Kidney capillary endothelial cell (primary cell): ENCODE results near the gene TPRA1.

Experiments
- DNase-seq: peaks from one replicate; pipeline ENCODE4 v3.0.0-alpha.2; 2018; ENCODE audit warnings: low spot score

The TPRA1 gene

GRCh38 chr3:127560051-127560787 lies 30.3 kb downstream of the TPRA1 start:
- DNase-seq: no peak

- no peak for DNase-seq
Measured at GRCh38 chr3:127556565-127556964, 34.0 kb downstream of the TPRA1 start.

- no peak for DNase-seq
Measured at GRCh38 chr3:127555108-127555507, 35.4 kb downstream of the TPRA1 start.

- DNase-seq: no peak
Measured at GRCh38 chr3:127552038-127552437, 38.5 kb downstream of the TPRA1 start.

- no peak for DNase-seq
Measured at GRCh38 chr3:127551178-127551577, 39.4 kb downstream of the TPRA1 start.

GRCh38 chr3:127550468-127551157 lies 39.9 kb downstream of the TPRA1 start:
- DNase-seq: no peak

GRCh38 chr3:127549826-127550467 lies 40.6 kb downstream of the TPRA1 start:
- DNase-seq: no peak

- DNase-seq: peak; percentile 39
Measured at GRCh38 chr3:127547761-127548605, 42.5 kb downstream of the TPRA1 start.

- no peak for DNase-seq
Measured at GRCh38 chr3:127546970-127547733, 43.4 kb downstream of the TPRA1 start.

- DNase-seq: no peak
Measured at GRCh38 chr3:127546554-127546953, 44.0 kb downstream of the TPRA1 start.

GRCh38 chr3:127545711-127546457 lies 44.6 kb downstream of the TPRA1 start:
- DNase-seq: no peak

GRCh38 chr3:127545216-127545615 lies 45.3 kb downstream of the TPRA1 start:
- no peak for DNase-seq

GRCh38 chr3:127544803-127545201 lies 45.7 kb downstream of the TPRA1 start:
- no peak for DNase-seq

- peak; percentile 54 for DNase-seq
Measured at GRCh38 chr3:127544192-127544802, 46.2 kb downstream of the TPRA1 start.

GRCh38 chr3:127543441-127543840 lies 47.1 kb downstream of the TPRA1 start:
- DNase-seq: no peak

- DNase-seq: no peak
Measured at GRCh38 chr3:127542441-127542952, 48.0 kb downstream of the TPRA1 start.

GRCh38 chr3:127541320-127541719 lies 49.2 kb downstream of the TPRA1 start:
- DNase-seq: no peak

GRCh38 chr3:127539366-127540060 lies 51.0 kb downstream of the TPRA1 start:
- DNase-seq: no peak

GRCh38 chr3:127538569-127538968 lies 52.0 kb downstream of the TPRA1 start:
- no peak for DNase-seq
